Osteoblast (primary cell): Measurements from ENCODE around the gene CEP70. TPM values are rescaled to one million over a fixed set of nuclear protein-coding genes. Genes with fewer than 3 reads are reported as not detected.

ENCODE experiments used
- DNase-seq: peaks from one replicate; pipeline ENCODE4 v3.0.0; 2011; ENCODE audit warnings: low spot score, mixed read lengths; ENCODE audit not compliant: insufficient read length; ENCODE audit errors: missing footprints
- H2AFZ ChIP-seq: 2 replicates; pipeline ENCODE4 v1.6.0; 2011; ENCODE audit warnings: mild to moderate bottlenecking, low read length
- H3K27ac ChIP-seq: 2 replicates; pipeline ENCODE4 v1.5.1; 2011; ENCODE audit warnings: mild to moderate bottlenecking, low read depth, low read length, moderate library complexity
- H3K27me3 ChIP-seq: 2 replicates; pipeline ENCODE4 v1.6.0; 2012; ENCODE audit warnings: mild to moderate bottlenecking, control low read depth, inconsistent platforms, low read length, moderate library complexity; ENCODE audit not compliant: insufficient read depth
- H3K36me3 ChIP-seq: 2 replicates; pipeline ENCODE4 v1.5.1; 2011; ENCODE audit warnings: mild to moderate bottlenecking, low read length, control low read depth, moderate library complexity; ENCODE audit not compliant: insufficient read depth
- H3K4me1 ChIP-seq: 2 replicates; pipeline ENCODE4 v1.5.1; 2011; ENCODE audit warnings: mild to moderate bottlenecking, low read length, control low read depth, moderate library complexity; ENCODE audit not compliant: insufficient read depth
- H3K4me2 ChIP-seq: 2 replicates; pipeline ENCODE4 v1.6.0; 2011; ENCODE audit warnings: mild to moderate bottlenecking, low read length; ENCODE audit not compliant: insufficient read depth
- H3K4me3 ChIP-seq: fragments of 200-600 bp; sonication (generic); 3 replicates; pipeline ENCODE4 v1.5.1; 2012; ENCODE audit warnings: mild to moderate bottlenecking, low read length, inconsistent platforms; ENCODE audit not compliant: insufficient read depth
- H3K79me2 ChIP-seq: 2 replicates; pipeline ENCODE4 v1.6.0; 2012; ENCODE audit warnings: mild to moderate bottlenecking, low read length, control low read depth, inconsistent platforms; ENCODE audit not compliant: insufficient read depth
- H3K9me3 ChIP-seq: 2 replicates; pipeline ENCODE4 v1.5.1; 2011; ENCODE audit warnings: low read depth, low read length, control low read depth
- H4K20me1 ChIP-seq: 2 replicates; pipeline ENCODE4 v1.6.0; 2012; ENCODE audit warnings: mild to moderate bottlenecking, low read length, control low read depth; ENCODE audit not compliant: insufficient read depth
- total RNA-seq: library from RNA; depleted of rRNA; stranded (reverse); fragments of >200 nt; gene quantifications from 2 replicates; pipeline ENCODE4 v1.2.3, GENCODE V29; 2012
- TF ChIP-seq, protein P1 (sequence below): IDR thresholded peaks from 2 replicates; pipeline ENCODE4 v1.5.1; 2011; ENCODE audit warnings: mild to moderate bottlenecking, low read depth, low read length, moderate library complexity; ENCODE audit errors: extremely low read depth

CEP70 gene
- 36.5 and 51.0 TPM in 2 replicates for total RNA-seq

- peaks cover 13% of the 10 kb centered on the region for H3K79me2 ChIP-seq
- H3K27me3 ChIP-seq = no peaks in the 10 kb centered on the region
- TF ChIP-seq, protein P1, sequence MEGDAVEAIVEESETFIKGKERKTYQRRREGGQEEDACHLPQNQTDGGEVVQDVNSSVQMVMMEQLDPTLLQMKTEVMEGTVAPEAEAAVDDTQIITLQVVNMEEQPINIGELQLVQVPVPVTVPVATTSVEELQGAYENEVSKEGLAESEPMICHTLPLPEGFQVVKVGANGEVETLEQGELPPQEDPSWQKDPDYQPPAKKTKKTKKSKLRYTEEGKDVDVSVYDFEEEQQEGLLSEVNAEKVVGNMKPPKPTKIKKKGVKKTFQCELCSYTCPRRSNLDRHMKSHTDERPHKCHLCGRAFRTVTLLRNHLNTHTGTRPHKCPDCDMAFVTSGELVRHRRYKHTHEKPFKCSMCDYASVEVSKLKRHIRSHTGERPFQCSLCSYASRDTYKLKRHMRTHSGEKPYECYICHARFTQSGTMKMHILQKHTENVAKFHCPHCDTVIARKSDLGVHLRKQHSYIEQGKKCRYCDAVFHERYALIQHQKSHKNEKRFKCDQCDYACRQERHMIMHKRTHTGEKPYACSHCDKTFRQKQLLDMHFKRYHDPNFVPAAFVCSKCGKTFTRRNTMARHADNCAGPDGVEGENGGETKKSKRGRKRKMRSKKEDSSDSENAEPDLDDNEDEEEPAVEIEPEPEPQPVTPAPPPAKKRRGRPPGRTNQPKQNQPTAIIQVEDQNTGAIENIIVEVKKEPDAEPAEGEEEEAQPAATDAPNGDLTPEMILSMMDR = peak; percentile 90
- peak within 1 kb of the TSS; percentile 99 for H2AFZ ChIP-seq
- H3K4me1 ChIP-seq = peaks cover 5% of the 10 kb centered on the region
- no peaks in the 10 kb centered on the region for H3K9me3 ChIP-seq
- peak within 1 kb of the TSS; percentile 92 for H3K4me2 ChIP-seq
- H4K20me1 ChIP-seq = no peaks in the 10 kb centered on the region
- DNase-seq = peak; percentile 95
- peak within 1 kb of the TSS; percentile 80 for H3K4me3 ChIP-seq
- H3K36me3 ChIP-seq = peaks cover 12% of the 10 kb centered on the region
- H3K27ac ChIP-seq = peak within 1 kb of the TSS; percentile 95
These were observed at the start of gene CEP70 for GRCh38 chr3:138594150-138594934. Gene CEP70, minus strand, starts transcription at chr3:138594260. Its CDS starts 21,333 bp downstream, at chr3:138572927.

- H4K20me1 ChIP-seq = no peaks in the 10 kb centered on the region
- H2AFZ ChIP-seq = no peak overlapping the region
- H3K4me3 ChIP-seq = no peak overlapping the region
- no peak overlapping the region for H3K4me2 ChIP-seq
- no peak for DNase-seq
- TF ChIP-seq, protein P1 = no peak
- no peaks in the 10 kb centered on the region for H3K27me3 ChIP-seq
- no peaks in the 10 kb centered on the region for H3K79me2 ChIP-seq
- H3K4me1 ChIP-seq = no peaks in the 10 kb centered on the region
- no peaks in the 10 kb centered on the region for H3K9me3 ChIP-seq
- H3K36me3 ChIP-seq = no peaks in the 10 kb centered on the region
- no peak overlapping the region for H3K27ac ChIP-seq
These were observed 48.8 kb upstream of the CEP70 start for GRCh38 chr3:138642927-138643253.

DNA sequence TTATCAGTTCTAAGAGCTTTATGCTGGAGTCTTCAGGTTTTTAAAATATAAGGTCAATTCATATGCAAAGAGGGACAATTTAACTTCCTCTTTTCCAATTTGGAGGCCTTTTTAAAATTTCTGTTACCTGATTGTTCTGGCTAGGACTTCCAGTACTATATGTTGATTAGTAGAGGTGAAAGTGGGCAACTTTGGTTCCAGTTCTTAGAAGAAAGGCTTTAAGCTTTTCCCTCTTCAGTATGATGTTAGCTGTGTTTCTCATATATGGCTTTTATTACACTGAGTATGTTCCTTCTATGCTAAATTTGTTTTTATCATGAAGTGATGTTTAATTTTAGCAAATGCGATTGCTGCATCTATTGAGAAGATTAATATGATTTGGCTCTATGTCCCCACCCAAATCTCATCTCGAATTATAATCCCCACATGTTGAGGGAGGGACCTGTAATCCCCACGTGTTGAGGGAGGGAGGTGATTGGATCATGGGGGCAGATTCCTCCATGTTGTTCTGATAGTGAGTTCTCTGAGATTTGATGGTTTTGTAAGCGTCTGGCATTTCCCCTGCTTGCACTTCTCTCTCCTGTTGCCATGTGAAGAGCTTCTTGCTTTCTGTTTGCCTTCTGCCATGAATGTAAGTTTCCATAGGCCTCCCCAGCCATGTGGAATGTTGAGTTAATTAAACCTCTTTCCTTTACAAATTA is 48.3 kb upstream of the CEP70 start:
- H4K20me1 ChIP-seq = no peaks in the 10 kb centered on the region
- DNase-seq = no peak
- no peak overlapping the region for H3K4me2 ChIP-seq
- TF ChIP-seq, protein P1 = no peak
- no peak overlapping the region for H3K27ac ChIP-seq
- H3K36me3 ChIP-seq = no peaks in the 10 kb centered on the region
- no peaks in the 10 kb centered on the region for H3K79me2 ChIP-seq
- H3K27me3 ChIP-seq = no peaks in the 10 kb centered on the region
- H3K4me3 ChIP-seq = no peak overlapping the region
- H3K4me1 ChIP-seq = no peaks in the 10 kb centered on the region
- no peaks in the 10 kb centered on the region for H3K9me3 ChIP-seq
- H2AFZ ChIP-seq = no peak overlapping the region

DNA sequence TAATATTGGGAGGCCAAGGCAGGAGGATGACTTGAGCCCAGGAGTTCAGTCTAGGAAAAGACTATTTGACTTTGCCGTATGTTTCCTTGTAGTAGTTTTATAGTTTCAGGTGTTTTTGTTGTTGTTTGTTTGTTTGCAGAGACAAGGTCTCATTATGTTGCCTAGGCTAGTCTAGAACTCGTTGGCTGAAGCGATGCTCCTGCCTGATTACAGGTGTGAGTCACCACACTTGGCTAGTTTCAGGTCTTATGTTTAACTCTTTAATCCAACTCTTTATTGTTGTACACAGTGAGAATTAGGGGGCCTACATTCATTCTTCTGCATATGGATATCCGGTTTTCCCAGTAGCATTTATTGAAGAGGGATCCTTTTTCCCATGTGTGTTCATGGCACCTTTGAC is 46.5 kb upstream of the CEP70 start:
- no peak overlapping the region for H3K27ac ChIP-seq
- TF ChIP-seq, protein P1 = no peak
- no peak for DNase-seq

More for the DNA sequence above, 46.5 kb upstream of the CEP70 start:
- H3K36me3 ChIP-seq = no peaks in the 10 kb centered on the region
- H4K20me1 ChIP-seq = no peaks in the 10 kb centered on the region
- no peak overlapping the region for H2AFZ ChIP-seq
- H3K79me2 ChIP-seq = no peaks in the 10 kb centered on the region
- no peaks in the 10 kb centered on the region for H3K27me3 ChIP-seq
- no peaks in the 10 kb centered on the region for H3K4me1 ChIP-seq
- H3K4me3 ChIP-seq = no peak overlapping the region
- no peak overlapping the region for H3K4me2 ChIP-seq
- H3K9me3 ChIP-seq = no peaks in the 10 kb centered on the region
